Stimulated activated CD8-positive, alpha-beta memory T cell treated with anti-CD3 and anti-CD28 coated beads, Interleukin-15, amount 100 ng/mL, for 1 hour (primary cell): ENCODE data around the gene PHF19.

ENCODE experiments used
- DNase-seq: peaks from one replicate; pipeline ENCODE4 v3.0.0-alpha.2; 2020; ENCODE audit warnings: low read depth

The PHF19 gene

DNA sequence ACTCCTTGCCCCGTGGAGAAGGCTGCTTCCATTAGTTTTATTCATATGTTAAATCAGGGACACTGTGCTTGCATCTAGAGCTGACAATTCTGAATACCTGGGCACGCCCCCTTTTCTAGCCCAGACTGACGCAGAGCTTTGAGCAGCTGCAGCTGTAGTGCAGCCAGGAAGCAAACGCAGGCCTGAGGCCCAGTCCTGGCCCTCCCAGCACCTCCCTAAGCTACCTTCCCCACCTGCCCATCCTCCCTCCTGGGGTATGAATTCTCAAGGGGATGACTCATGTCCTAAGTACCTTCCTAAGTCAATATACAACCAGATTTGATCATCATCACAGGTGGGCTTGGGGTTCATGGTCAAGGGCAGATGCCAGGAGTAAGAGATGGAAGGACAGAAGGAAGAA lies 3.5 kb downstream of the PHF19 start:
- DNase-seq, result no peak

GRCh38 chr9:120872791-120873502 lies 4.0 kb downstream of the PHF19 start:
- DNase-seq, result no peak

DNA sequence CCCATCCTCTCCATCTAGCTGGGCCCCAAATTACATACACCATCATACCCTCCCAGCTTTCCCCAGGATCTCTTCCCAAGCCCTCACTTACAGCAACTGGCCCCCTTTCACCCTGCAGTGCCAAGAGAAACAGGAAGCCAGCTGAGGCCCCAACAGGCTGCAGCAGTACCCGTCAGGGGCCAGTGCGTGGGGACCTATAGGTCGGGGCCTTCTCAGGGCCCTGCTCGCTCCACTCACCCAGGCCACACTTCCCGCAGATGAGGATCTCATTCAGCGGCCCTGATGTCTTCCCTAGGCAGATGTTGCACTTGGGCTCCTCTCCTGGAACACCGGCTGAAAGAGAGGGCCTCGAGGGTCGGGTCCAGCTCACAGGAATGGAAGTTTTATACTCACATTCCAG lies 6.8 kb downstream of the PHF19 start:
- DNase-seq, result no peak

GRCh38 chr9:120869726-120870125 lies 7.3 kb downstream of the PHF19 start:
- no peak for DNase-seq

DNA sequence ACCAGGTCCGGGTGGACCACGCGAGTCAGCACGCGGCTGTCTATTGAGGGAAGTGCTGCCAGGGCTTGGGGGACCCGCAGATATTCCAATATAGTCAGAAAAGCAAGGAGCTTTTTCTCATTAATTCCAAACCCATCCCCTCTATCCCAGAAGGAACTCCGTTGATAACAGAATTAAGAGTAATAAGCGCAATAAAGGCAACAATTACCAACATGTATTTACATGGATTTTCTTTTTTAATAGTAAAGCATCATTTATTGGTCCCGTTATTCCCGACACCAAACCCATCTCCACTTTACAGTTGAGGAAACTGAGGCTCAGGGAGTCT lies 7.7 kb downstream of the PHF19 start:
- no peak for DNase-seq

- DNase-seq, result peak; percentile 96
Observed at GRCh38 chr9:120868676-120869359, 8.2 kb downstream of the PHF19 start.

GRCh38 chr9:120868339-120868675 lies 8.7 kb downstream of the PHF19 start:
- no peak for DNase-seq

DNA sequence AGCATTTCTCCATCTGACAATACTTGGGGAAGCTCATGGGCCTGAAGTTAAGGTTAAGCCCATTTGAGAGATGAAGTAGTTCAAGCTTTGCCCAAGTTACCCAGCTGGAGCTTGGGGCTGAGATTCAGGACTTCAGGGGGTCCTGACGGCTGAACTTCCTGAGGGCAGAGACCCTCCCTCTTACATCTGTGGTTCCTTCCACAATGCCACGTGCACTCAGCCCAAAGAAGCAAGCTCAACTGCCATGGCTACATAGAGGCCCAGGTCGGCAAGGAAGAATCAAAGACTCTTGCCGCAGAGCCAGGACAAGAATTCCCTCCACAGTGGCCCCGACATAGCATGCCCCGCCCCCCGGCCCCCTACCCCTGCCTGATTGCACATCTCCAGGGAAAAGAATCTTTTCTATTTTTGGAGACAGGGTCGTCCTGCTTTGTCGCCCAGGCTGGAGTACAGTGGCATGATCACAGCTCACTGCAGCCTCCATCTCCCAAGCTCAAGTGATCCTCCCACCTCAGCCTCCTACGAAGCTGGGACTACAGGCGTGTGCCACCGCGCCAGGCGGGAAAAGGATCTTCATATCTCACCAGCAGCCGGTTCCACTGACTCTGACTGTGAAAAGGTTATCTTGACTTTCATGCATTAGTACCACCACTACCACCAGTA lies 9.2 kb downstream of the PHF19 start:
- DNase-seq, result no peak

DNA sequence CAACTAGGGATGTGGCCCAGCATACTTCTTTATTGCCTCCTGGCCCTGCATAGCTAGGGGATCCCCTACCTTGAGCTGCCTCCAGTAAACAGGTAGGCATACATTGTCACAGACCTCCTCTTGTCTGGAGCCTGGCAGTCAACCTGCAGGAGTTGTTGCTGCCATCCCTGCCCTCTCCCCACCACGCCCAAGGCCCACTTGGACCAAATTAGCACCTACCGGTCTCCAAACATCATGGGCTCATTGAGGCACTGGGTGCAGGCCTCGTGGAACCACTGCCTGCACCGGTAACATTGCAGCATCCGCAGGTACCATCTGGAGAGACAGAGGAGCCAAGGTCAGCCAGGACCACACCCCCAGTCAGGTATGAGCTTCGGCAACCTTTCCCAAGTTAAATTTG lies 10.3 kb downstream of the PHF19 start:
- no peak for DNase-seq

GRCh38 chr9:120865809-120866208 lies 11.2 kb downstream of the PHF19 start:
- no peak for DNase-seq

GRCh38 chr9:120865176-120865575 lies 11.8 kb downstream of the PHF19 start:
- no peak for DNase-seq

GRCh38 chr9:120864719-120865118 lies 12.3 kb downstream of the PHF19 start:
- no peak for DNase-seq

DNA sequence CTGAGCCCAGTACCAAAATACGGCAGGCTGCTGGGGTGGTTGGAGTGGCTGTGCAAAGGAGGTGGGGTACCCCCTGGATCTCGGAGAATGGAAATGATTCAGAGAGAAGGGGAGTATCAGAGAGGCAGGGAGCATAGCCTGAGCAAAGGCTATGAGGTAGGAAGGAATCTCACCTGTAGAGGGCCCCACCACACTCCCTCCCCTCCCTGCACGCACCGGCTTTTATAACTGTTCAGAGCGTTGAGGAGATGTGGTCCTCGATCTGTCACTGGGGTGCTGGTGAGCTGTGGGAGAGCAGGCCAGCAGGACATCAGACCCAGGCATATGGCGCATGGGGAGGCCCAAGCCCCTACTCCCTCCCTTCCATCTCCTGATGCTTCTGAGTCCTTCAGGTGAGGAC lies 13.2 kb downstream of the PHF19 start:
- no peak for DNase-seq

- DNase-seq, result no peak
Observed at GRCh38 chr9:120862452-120862851, 14.5 kb downstream of the PHF19 start.

GRCh38 chr9:120861935-120862334 lies 15.1 kb downstream of the PHF19 start:
- DNase-seq, result no peak

GRCh38 chr9:120860083-120860482 lies 16.9 kb downstream of the PHF19 start:
- no peak for DNase-seq

DNA sequence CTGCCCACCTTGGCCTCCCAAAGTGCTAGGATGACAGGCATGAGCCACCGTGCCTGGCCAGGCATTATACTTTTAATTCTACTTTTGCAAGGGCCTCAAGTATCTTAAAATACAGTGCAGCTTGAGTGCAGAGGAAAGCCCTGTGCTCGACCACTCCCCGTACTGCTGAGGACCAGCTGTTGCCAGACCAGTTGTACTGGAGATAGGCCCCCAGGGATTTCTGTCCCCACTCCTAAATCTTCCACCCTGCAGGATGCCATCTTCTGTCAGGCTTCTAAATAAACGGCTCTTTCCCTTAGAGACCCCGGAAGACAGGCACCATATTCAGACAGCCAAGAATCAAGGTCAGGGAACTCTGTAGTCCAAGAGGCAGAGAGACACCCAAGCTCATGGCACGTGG lies 17.6 kb downstream of the PHF19 start:
- DNase-seq, result no peak

DNA sequence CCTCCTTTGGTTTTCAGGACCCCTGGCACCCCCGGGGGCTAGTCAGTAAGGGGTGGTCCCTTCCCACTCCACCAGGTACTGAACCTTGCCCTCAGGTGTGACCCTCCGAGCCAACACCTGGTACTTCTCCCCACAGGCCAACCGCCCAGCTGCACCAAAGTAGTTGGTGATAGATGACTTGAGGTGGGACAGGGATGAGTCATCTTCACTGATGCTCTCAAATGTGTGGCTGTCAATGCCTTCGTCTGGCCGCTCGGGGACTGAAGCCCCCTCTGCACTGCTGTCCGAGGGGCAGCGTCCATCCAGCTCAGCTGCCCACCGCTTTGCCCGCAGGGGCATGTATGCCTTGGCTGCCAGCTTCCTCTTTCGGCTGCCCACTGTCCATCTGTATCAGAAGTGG lies 19.1 kb downstream of the PHF19 start:
- no peak for DNase-seq

DNA sequence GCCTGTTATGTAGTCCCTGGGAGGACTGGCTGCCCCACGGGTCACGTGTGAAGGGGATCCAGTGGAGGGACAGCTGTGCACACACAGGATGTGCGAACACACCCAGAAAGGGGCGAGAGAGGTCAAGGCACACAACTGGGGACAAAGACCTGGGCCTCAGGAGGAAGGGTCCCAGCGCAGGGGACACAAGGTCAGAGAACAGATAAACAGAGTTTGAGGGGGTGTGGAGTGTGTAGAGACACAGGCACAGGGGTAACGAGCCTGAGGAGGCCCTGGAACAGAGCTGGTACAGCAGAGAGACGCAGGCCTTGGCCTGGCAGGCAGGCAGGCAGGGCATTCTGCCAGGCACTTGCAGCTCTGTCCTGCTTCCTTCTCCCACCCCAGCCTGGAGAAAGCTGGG lies 19.5 kb downstream of the PHF19 start:
- DNase-seq, result no peak

DNA sequence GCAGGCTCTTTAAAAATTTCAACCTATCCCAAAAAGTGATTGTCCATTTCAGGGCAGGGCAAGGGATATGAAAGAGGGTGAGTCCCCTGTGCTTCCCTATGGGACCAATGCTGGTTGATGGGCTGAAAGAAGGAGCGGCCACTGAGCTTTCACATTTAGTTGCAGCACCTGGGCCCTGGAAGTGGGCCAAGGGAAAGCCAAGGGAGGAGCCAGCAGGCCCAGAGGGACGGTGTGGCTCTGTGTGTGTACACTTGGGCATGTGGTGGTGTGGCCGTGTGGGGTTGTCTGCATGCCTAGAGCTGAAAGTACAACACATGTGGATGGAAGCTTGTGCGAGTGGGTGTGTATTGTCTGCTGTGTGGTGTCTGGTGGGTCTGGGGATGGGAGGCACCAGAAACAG lies 20.3 kb downstream of the PHF19 start:
- DNase-seq, result no peak

DNA sequence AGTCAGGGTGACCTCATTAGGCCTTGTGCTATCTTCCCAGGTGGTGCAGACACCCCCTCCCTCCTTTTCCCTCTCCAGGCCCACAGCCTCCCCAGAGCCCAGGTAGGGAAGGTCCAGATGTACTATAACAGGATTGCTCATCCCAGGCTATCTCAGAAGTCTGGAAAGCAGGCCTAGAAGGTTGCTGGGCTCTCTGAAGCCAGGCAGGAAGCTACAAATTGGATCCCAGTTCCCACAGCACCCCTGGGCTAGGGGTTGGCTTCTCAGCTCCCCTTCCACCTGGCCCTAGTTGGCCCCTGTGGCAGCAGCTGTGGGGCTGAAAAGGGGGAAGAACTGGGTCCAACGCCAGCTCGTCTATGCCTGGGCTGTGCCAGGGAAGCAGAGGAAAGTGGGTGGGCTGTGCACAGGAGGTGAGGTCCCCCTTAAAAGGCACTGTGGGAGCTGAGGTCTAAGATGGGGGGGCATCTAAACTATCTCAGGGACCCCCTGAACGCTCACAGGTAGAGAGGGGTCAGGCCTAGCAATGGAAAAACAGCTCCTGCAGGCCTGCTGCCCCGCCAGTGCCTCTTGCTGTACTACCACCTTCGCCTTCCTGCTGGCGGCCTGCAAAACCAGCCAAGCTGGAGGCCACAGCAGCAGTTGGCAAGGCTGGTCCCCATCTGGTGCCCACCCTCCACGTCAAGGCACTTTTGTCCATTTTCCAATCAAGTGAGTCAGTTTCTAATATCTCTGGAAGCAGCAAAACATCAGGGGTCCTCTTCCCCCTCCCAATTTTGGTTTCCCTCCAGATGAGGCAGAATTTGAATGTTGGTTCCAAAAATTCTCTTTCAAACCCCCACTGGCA lies 20.9 kb downstream of the PHF19 start:
- DNase-seq, result no peak

GRCh38 chr9:120854596-120855327 lies 22.2 kb downstream of the PHF19 start:
- no peak for DNase-seq
